IPS DF 4.7 (cell line): Measurements from ENCODE around the gene LRP1B.

Experiments used
- DNase-seq: peaks from one replicate; pipeline ENCODE4 v3.0.0-alpha.2; 2013; ENCODE audit warnings: low spot score; ENCODE audit errors: extremely low read depth

Gene LRP1B

GRCh38 chr2:140942284-140942683 lies 1188.5 kb downstream of the LRP1B start:
- DNase-seq = no peak

DNA sequence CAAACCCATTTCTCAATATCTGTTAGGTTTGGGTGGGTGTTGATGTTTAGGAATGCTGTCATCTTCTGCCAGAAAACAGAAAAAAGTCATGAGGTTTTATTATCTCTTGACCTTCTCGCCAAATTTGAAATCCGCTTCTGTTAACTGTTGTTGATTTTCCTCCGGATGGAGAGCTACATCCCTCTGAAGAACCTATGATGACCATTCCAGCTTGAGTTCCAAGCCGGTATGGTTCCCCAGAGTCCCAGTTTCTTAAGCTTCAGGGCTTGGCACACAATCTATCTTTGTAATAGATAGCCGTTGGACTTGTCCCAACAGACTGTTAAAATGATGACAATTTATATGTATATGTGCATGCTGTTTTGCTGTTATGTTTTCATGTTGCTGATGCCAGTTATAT lies 1201.0 kb downstream of the LRP1B start:
- no peak for DNase-seq

DNA sequence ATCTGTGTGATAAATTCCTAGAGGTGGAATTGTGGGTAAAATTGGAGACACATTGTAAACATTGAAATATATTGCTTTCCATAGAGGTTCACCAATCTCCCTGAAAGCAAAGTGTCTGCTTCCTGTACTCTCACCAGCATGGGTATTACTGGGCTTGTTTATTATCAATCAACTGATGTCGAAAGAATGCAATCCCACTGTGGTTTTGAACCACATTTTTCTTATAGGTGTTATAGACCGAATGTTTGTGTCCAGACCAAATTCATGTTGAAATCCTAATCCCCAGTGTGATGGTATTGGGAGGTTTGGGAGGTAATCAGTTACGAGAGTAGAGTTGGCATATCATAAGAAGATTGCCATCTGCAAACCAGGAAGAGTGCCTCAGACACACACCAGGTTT lies 1212.4 kb downstream of the LRP1B start:
- DNase-seq = no peak

- no peak for DNase-seq
Measured at GRCh38 chr2:140916410-140916809, 1214.4 kb downstream of the LRP1B start.

- no peak for DNase-seq
Measured at GRCh38 chr2:140910683-140911082, 1220.1 kb downstream of the LRP1B start.

DNA sequence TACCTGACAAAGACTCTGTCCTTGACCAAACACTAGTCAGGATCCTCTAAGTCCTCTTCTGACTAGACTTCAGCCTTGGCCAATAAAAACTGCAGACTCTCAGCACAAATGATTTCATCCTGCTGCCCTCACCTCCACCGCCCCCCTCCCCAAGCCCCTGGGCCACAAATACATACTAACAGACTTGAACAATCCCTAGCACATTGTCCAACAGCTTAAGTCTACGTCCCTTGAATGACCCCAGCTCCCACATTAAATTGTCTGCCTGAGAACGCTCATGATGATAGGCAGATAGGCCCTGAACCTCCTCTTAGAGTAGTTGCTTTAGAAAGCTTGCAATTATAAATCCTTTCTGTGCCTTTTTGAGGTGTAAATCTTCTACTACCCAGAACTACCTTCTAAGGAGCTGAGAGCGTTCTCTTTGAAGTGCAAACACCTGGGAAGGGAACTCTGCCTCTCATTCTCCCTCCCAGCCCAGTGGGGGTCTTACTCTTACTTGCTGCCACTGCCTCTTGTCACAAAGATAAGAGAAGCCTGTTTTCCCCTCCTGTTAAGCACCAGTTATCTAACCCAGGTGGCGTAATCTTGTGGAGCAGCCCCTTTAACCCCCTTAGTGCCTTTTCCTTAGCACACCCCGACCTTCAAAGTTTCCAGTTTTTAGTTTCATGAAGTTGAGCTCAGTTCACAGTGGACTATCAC lies 1225.6 kb downstream of the LRP1B start:
- no peak for DNase-seq

- no peak for DNase-seq
Measured at GRCh38 chr2:140895378-140895777, 1235.4 kb downstream of the LRP1B start.

- no peak for DNase-seq
Measured at GRCh38 chr2:140893685-140894084, 1237.1 kb downstream of the LRP1B start.

DNA sequence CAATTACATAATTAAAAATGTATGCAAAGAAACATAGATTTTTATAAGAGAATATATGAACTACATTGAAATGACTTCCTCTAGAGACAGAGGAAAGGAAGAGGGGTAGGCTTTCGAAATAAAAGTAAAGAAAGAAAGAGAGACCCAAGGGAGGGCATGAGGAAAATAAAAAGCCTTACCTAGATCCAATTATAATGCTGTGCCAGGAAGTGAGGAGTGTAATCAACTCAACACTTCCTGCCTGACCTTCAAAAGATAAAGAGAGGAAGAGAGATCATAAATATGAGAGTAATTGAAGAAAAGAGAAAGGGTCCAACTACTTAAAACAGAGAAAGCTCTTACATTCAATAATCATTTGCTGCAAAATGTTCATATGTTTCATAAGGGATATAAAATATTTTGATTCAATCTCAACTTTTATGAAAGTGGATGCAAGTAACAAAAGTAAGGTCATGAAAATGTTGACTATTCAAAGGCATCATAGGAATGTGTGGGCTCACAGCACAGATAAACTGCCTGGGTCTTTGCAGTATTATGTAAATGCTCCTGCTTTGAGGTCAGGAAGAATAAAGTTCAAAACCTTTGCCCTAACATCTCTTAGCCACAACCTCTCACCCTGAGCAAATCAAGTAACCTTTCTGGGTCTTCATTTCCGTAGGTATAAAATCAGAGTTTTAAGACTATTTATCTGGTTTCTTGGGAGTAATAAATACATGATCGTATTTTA lies 1237.7 kb downstream of the LRP1B start:
- no peak for DNase-seq

DNA sequence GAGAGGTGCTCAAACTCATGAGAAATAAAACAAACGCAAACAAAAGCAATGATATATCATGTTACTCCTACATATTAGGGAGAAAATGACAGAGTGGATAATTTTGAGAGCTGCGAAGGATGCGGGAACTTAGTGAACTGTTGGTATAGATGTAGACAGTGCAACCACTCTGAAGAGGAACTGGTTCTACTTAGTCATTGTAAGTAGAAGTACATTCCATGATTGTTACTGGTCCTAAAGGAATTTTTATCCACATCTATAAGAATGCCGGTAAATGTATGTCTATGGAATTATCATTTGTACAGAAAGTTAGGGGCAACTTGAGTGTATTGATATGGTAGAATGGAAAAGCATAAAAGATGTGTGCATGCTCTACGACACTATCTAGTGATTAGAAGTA lies 1238.4 kb downstream of the LRP1B start:
- DNase-seq = no peak

DNA sequence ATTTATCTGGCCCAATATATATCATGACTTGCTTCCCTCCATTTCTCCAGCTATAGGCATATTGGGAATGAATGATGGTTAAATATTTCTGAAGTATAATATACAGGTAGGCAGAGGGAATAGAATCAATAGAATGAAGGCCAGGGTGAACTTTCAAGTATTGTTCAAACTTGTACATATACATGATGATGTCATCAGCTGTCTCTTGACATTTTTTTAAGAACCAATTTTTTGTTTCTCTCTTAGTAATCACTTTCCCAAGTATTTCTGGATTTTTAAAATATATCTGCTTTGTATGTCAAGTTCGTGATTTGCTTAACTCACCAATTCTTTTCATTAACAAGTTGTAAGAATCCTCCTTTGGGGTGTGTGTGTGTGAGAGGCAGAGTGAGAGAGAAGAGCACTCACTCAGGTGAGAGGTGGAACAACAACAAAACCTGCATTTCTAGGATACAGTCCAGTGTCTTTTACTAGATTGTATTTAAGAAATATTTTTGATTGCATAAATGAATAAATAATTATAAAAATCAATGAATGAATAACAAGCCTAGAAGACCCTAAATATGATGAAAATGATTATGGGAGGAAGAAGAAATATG lies 1239.1 kb downstream of the LRP1B start:
- no peak for DNase-seq

DNA sequence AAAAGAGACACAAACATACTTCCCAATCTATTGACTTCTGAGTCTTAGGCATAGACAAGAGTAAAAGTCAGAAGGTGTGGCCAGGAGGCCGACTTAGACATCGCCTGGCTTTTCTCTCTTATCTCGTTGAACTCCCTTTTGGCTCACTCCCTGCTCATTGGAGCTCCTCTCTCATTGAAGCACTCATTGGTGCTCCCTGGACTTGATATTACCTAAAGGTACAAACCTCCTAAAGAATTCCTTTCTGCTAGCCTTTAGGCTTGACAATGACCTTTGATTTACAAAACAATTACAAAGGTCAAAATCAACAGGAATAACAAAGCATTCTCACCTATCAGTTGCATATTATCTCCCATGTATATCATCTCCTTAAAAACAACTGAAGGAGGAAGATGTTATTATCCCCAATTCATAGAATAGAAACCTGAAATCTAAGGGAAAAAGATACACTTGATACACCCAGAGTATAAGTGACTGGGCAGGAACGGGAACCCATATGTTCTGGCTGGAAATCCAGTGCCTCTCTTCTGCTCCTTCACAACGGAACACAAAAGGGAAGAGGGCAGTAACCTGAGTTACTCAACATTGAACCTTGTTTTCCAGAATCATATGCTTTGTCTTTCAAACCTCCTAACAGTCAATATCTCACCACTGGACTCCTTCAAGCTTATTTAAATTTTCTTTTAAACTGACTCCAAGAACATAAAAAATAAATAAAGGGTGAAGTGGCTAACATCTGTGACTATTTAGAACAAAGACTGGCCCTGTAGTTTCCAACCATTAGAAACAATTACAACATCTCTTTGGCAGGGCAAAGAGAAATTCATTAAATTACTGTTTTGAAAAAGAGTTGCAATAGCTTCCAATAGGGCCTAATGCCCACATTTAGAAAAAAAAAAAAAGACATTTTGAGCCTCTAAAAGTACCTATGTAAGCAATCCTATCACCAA lies 1247.9 kb downstream of the LRP1B start:
- DNase-seq = no peak

DNA sequence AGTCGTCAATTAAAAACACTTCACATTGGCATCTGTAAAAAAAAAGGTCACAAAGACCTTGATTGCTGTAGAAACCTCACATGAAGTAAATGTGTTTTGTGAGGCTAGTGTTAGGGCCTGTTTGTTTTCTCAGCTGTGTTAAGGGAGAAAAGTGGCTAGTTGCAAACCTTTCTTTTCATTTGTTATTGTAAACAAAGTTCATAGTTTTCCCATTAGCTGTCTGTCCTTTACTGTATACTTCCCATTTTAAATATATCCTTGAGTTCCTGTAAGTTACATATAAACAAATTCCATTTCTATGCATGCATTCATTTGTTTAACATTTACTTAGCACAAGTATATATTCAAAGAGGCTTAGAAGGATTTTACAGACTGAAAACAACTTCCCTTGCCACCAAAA lies 1250.2 kb downstream of the LRP1B start:
- no peak for DNase-seq

GRCh38 chr2:140876015-140876414 lies 1254.8 kb downstream of the LRP1B start:
- no peak for DNase-seq

GRCh38 chr2:140873915-140874531 lies 1256.8 kb downstream of the LRP1B start:
- DNase-seq = no peak

GRCh38 chr2:140869925-140870324 lies 1260.9 kb downstream of the LRP1B start:
- no peak for DNase-seq

GRCh38 chr2:140869107-140869506 lies 1261.7 kb downstream of the LRP1B start:
- DNase-seq = no peak

DNA sequence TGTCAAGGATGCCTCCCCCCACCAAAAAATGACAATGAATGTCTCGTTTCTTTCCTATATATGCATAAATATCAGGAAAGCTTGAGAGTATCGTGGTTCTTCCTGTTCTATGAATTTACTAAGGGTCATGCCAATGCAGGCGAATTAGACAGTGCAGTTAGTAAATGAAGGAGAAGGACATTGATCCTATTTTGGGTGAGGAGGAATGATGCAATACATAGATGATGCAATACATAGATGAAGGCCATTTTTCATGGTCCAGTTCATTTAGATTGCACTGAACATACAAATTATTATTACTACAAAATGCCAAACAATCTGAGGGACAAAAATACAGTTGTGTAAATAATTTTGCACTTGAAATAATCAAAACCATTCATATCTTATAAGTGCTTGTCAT lies 1265.0 kb downstream of the LRP1B start:
- no peak for DNase-seq

GRCh38 chr2:140863713-140864112 lies 1267.1 kb downstream of the LRP1B start:
- peak; percentile 53 for DNase-seq

DNA sequence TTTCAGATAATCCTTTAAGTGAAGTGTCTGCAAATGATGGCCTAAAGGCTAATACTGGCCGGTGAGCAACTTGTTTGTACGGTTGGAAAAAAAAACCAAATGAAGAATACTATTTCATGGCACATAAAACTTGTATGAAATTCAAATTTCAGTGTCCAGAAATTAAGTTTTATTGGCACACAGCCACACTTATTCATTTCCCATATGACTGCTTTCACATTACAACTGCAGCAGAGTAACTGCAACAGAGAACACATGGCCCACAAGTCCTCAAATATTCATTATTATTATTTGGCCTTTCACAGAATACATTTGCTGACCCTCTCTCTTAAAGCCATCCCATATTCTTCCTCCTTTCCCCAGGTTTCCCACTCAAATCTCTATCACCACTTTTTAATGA lies 1268.6 kb downstream of the LRP1B start:
- DNase-seq = no peak

DNA sequence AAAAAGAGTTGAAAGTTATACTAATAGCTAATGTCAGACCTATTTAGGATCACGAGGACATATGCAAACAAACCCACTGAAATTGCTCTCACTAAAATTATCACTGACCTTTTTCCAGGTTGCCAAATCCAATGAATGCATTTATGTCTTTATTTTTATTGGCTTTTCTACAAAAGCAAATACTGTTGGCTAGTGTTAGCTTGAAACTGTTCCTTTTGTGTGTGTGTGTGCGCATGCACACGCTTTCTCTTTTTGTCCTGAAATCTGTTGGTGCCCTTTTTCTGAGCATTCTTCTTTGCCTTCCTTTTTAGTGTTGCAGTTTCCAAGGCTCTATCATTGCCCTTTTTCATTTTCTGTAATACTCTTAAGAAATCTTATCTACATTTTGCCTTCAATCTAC lies 1269.2 kb downstream of the LRP1B start:
- no peak for DNase-seq
